Body of pancreas (tissue), 4 donors: ENCODE results near the gene TRIM52. TPM values are rescaled to one million over a fixed set of nuclear protein-coding genes. Genes with fewer than 3 reads are reported as not detected.
"Not testable (repeated sequence)": the region's sequence is repeated elsewhere in the genome, so short reads cannot be mapped to it uniquely, and the experiment has no call there.

Experiments
- ATAC-seq: fragments of 150-250 bp; one replicate; pipeline ENCODE4 v1.9.1; 2016
- DNase-seq, 4 donors: peaks; one replicate each; pipeline ENCODE4 v3.0.0-alpha.2; 2019
- H3K27ac ChIP-seq, 4 donors: fragments of 200-600 bp; sonication (generic); 1 replicate in 3 of 4; 2 replicates in 1 of 4; pipeline versions ENCODE4 v1.5.1 to v1.6.1; 2016 to 2019; ENCODE audit warnings: mild to moderate bottlenecking in 1 of 4, mixed read lengths in 1 of 4, moderate library complexity in 1 of 4
- H3K27me3 ChIP-seq, 2 donors: fragments of 200-600 bp; sonication (generic); one replicate each; pipeline ENCODE4 v1.6.0; 2016; ENCODE audit warnings: mild to moderate bottlenecking in 1 of 2
- H3K36me3 ChIP-seq, 2 donors: fragments of 200-600 bp; sonication (generic); replicated peaks in 1 of 2; 2 replicates each; pipeline ENCODE4 v1.5.1; 2016; ENCODE audit warnings: low read depth in 2 of 2; ENCODE audit not compliant: insufficient read depth in 1 of 2
- H3K4me1 ChIP-seq: fragments of 200-600 bp; sonication (generic); one replicate; pipeline ENCODE4 v1.6.0; 2016
- H3K4me3 ChIP-seq, 2 donors: fragments of 200-600 bp; sonication (generic); 1 replicate in 1 of 2; 2 replicates in 1 of 2; pipeline ENCODE4 v1.5.1; 2016 to 2019
- H3K9me3 ChIP-seq, 3 donors: fragments of 200-600 bp; sonication (generic); 1 replicate in 2 of 3; 2 replicates in 1 of 3; pipeline ENCODE4 v1.5.1; 2016
- POLR2A ChIP-seq, 3 donors: fragments of 450-650 bp; IDR thresholded peaks; one replicate each; pipeline ENCODE4 v1.6.1; 2016; ENCODE audit warnings: antibody characterized with exemption in 3 of 3, mild to moderate bottlenecking in 2 of 3
- WGBS, 2 donors: methylation state at CpG; one replicate each; pipeline ENCODE4 v1.1.5; 2017; 5-methylcytosine and 5-hydroxymethylcytosine counted together
- intact Hi-C: fragments of 100-400 bp; cut with DNase I; formaldehyde crosslinking; loops from one replicate; pipeline ENCODE4 v1.15.1; 2023
- total RNA-seq, 2 donors: library from RNA; depleted of rRNA; stranded (reverse); fragments of >200 nt; gene quantifications; one replicate each; pipeline ENCODE4 v1.1.0, GENCODE V29; 2016
- TF ChIP-seq, protein P1 (sequence below), 7 experiments: fragments of 450-650 bp in 4 of 7; fragments of 200-600 bp in 3 of 7; sonication (generic) in 3 of 7; IDR thresholded peaks; one replicate each; pipeline ENCODE4 v1.5.1; 2016 to 2019; ENCODE audit warnings: antibody characterized with exemption in 7 of 7

Gene TRIM52
- total RNA-seq, 2 donors from 2014 or later: 16.9 to 26.0 TPM

DNA sequence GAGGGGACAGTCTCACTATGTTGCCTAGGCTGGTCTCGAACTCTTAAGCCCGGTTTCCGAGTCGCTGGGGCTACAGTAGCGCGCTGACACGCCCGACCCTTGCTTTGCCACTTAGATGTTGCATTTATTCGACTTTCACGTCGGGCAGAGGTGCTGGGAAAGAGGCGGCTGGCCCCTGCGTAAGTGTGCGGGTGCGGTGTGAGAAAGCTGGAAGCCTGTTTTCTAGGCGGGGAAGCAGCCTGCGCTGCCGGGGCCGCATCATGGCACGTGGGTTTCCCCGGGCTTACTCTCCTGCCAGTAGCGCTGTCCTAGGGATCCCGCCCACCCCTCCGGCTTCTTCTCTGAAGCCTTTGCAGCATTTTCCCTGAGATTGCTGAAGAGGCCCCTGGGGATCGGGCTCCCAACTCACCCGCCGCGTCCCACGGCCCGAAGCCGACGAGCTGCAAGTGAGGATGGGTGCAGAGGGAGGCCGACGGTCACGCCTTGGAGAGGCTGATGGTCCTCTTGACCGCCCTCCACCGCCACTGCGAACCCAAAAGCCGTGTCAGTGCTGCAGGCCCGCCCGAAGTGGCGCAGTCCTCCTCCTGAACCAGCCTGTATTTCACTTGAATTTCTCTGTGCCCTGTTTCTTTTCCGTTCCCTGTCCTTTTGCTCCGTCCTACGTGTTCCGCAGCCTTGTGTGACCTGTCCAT is 43.7 kb downstream of the TRIM52 start:
- Histone ChIP-seq H3K4me3 (no peak overlapping the region), H3K9me3 (no peaks in the 10 kb centered on the region), H3K27ac (peak overlapping the region; percentile 35 to 78 (median 57)), H3K4me1 (peaks cover 29% of the 10 kb centered on the region), H3K27me3 (no peaks in the 10 kb centered on the region), H3K36me3 (no peaks in the 10 kb centered on the region)
- ATAC-seq: peak; percentile 14
- WGBS, 2 donors: 1 to 3% methylated on average over 9 to 46 of the region's 46 CpGs
- peak in 1 of 3 donors; percentile 6 for TF ChIP-seq POLR2A (IDR thresholded peaks at IDR 0.05)
- TF ChIP-seq, protein P1, sequence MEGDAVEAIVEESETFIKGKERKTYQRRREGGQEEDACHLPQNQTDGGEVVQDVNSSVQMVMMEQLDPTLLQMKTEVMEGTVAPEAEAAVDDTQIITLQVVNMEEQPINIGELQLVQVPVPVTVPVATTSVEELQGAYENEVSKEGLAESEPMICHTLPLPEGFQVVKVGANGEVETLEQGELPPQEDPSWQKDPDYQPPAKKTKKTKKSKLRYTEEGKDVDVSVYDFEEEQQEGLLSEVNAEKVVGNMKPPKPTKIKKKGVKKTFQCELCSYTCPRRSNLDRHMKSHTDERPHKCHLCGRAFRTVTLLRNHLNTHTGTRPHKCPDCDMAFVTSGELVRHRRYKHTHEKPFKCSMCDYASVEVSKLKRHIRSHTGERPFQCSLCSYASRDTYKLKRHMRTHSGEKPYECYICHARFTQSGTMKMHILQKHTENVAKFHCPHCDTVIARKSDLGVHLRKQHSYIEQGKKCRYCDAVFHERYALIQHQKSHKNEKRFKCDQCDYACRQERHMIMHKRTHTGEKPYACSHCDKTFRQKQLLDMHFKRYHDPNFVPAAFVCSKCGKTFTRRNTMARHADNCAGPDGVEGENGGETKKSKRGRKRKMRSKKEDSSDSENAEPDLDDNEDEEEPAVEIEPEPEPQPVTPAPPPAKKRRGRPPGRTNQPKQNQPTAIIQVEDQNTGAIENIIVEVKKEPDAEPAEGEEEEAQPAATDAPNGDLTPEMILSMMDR (IDR thresholded peaks at IDR 0.05): peak in 2 of 7 experiments; percentile 12 to 13
- intact Hi-C loops: no loop called here
- DNase-seq: peak; percentile 40 to 58 (median 42)

DNA sequence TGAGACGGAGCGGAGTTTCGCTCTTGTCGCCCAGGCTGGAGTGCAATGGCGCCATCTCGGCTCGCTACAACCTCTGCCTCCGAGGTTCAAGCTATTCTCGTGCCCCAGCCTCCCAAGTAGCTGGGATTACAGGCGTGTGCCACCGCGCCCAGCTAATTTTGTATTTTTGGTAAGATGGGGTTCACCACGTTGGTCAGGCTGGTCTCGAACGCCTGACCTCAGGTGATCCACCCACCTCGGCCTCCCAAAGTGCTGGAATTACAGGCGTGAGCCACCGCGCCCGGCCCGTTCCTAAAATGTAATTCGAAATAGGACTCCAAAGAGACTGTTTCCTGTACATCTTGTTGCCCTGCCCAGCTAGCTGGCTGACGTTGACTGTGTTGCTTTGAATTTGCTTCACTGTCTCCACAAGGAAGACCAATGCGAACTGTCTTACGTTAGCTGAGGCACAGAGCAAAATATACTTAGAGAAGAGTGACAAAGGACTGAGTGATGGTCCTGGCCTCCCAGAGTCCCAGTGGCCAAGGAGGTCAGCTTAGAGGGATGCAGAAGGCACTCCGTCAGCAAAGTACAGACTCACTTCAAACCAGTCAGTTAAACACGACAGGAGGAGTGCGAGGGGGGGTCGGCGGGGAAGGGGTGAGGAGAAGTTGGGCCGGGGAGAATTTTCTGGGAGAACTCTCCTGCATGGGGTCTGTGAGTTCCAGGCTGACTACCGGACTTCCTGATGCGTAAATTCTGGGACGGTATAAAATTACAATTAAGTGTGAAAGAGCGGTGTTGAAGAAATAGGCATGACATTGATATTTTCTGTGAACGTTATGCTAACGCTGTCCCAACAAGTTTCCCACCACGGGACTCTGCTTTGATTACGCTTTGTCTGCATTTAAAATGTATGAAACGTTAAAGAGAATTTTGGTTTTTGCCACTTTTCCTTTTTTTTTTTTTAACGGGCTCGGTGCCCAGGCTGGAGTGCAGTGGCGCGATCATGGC is 44.6 kb downstream of the TRIM52 start:
- no peak overlapping the region for H3K4me3 ChIP-seq
- no peaks in the 10 kb centered on the region for H3K36me3 ChIP-seq
- no peak overlapping the region for H3K27ac ChIP-seq
- 29 to 51% methylated on average over 44 of the region's 44 CpGs for WGBS, 2 donors
- TF ChIP-seq, protein P1 (IDR thresholded peaks at IDR 0.05): no peak
- no peak for TF ChIP-seq POLR2A (IDR thresholded peaks at IDR 0.05)
- ATAC-seq: no peak
- no peaks in the 10 kb centered on the region for H3K27me3 ChIP-seq
- H3K9me3 ChIP-seq: peaks cover 0 to 4% (median 0%) of the 10 kb centered on the region in 3 donors
- H3K4me1 ChIP-seq: peaks cover 22% of the 10 kb centered on the region
- DNase-seq: no peak
- intact Hi-C loops: no loop called here

DNA sequence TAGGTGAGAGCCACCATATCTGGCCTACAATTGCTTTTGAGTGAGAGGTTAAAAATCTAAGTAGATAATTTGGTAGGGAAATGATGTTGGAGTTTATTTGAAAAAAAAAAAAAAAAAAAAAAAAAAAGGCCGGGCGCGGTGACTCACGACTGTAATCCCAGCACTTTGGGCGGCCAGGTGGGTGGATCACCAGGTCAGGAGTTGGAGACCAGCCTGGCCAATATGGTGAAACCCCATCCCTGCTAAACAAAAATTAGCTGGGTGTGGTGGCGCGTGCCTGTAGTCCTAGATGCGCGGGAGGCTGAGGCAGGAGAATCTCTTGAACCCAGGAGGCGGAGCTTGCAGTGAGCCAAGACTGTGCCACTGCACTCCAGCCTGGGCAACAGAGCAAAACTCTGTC is 46.7 kb downstream of the TRIM52 start:
- H3K36me3 ChIP-seq, ATAC-seq, H3K27me3 ChIP-seq, intact Hi-C loops, DNase-seq, H3K27ac ChIP-seq, H3K9me3 ChIP-seq, H3K4me3 ChIP-seq: not testable (repeated sequence)
- peaks cover 22% of the 10 kb centered on the region for H3K4me1 ChIP-seq
- 91 to 94% methylated on average over 10 of the region's 10 CpGs for WGBS, 2 donors

DNA sequence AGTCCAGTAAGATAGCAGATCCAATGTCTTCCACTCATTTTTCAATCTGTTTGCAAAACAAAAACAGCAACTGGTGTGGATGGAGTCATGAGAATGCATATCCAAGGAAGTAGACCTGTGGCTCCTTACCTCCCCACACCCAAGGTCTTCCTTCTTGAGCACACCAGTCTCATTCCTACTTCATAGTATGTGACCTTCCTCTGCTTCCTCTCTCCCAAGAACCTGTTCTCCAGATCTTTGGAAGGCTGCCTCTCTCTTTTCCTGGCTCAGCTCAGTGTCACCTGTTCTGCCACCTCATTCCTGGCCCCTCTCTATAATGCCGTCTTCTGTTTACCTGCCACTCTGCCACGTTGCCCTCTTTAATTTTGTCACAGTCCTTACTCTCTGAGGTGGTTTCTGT is 48.0 kb downstream of the TRIM52 start:
- Histone ChIP-seq H3K27me3 (no peaks in the 10 kb centered on the region), H3K9me3 (peaks cover 0 to 4% (median 0%) of the 10 kb centered on the region in 3 donors), H3K4me3 (no peak overlapping the region), H3K27ac (peak overlapping the region in 2 of 4 donors; percentile 20 to 26), H3K36me3 (no peaks in the 10 kb centered on the region), H3K4me1 (peaks cover 15% of the 10 kb centered on the region)
- DNase-seq (peak in 1 of 4 donors; percentile 51), ATAC-seq (peak; percentile 41)
- intact Hi-C loops: no loop called here
- 24 to 26% methylated on average over 2 of the region's 2 CpGs for WGBS, 2 donors
- no peak for TF ChIP-seq POLR2A (IDR thresholded peaks at IDR 0.05)
- TF ChIP-seq, protein P1 (IDR thresholded peaks at IDR 0.05): no peak

DNA sequence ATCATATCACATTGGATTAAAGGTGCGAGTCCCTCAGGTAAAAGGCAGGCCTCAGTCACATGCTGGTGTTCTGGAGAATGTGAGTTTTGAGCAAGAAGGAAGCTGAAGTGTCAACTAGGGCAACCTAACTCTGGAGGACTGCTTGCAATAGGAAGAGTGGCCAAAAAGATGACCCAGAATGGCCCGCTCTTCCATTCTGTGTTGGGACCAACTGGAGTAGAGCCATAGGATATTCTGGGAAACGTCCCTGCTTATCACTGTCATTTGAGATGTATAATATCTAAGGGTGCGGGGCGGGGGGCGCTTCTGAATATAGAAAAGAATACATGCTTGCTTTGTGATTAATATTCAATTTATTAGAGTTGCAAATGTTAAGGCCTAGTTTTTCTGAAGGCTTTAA is 48.9 kb downstream of the TRIM52 start:
- no peak for ATAC-seq
- H3K36me3 ChIP-seq: no peaks in the 10 kb centered on the region

More for the DNA sequence above, 48.9 kb downstream of the TRIM52 start:
- TF ChIP-seq, protein P1 (IDR thresholded peaks at IDR 0.05): no peak
- TF ChIP-seq POLR2A (IDR thresholded peaks at IDR 0.05): no peak
- WGBS, 2 donors: 90 to 91% methylated on average over 6 of the region's 6 CpGs
- H3K27me3 ChIP-seq: no peaks in the 10 kb centered on the region
- peaks cover 0 to 4% (median 0%) of the 10 kb centered on the region in 3 donors for H3K9me3 ChIP-seq
- intact Hi-C loops: no loop called here
- H3K27ac ChIP-seq: no peak overlapping the region
- H3K4me3 ChIP-seq: no peak overlapping the region
- H3K4me1 ChIP-seq: peaks cover 13% of the 10 kb centered on the region
- no peak for DNase-seq
